ENCODE measurements around the gene MYO1E.

DNA sequence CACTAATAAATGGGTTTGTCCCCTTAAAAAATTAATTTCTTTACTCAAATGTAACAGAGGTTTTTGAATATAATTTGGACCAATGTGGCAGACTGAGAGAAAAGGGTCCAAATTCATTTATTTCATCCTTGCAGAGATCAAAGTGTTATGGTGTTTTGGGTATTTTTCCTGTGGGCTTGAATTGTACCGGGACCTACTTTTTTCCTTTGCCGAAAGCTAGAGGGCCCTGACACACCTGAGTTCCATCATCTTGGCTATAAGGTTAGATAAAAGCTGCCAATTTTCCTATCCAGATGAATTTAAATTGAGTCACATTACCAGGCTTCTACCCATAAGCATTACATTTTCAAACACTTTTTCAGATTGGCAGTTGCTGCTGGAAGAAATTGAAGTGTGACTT lies 266.8 kb downstream of the MYO1E start:
- TF ChIP-seq, protein P1, sequence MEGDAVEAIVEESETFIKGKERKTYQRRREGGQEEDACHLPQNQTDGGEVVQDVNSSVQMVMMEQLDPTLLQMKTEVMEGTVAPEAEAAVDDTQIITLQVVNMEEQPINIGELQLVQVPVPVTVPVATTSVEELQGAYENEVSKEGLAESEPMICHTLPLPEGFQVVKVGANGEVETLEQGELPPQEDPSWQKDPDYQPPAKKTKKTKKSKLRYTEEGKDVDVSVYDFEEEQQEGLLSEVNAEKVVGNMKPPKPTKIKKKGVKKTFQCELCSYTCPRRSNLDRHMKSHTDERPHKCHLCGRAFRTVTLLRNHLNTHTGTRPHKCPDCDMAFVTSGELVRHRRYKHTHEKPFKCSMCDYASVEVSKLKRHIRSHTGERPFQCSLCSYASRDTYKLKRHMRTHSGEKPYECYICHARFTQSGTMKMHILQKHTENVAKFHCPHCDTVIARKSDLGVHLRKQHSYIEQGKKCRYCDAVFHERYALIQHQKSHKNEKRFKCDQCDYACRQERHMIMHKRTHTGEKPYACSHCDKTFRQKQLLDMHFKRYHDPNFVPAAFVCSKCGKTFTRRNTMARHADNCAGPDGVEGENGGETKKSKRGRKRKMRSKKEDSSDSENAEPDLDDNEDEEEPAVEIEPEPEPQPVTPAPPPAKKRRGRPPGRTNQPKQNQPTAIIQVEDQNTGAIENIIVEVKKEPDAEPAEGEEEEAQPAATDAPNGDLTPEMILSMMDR (conservative IDR thresholded peaks at IDR 0.05; ENCODE audit: low read depth, low read length), result no peak
- no peak for TF ChIP-seq POLR2A (IDR thresholded peaks at IDR 0.05; ENCODE audit: low read depth, low read length)
- TF ChIP-seq RFX5 (IDR thresholded peaks at IDR 0.05; ENCODE audit: low read depth, low read length), result no peak
- TF ChIP-seq SMC3 (IDR thresholded peaks at IDR 0.05; ENCODE audit: low read depth, low read length), result no peak
- no peak for TF ChIP-seq BHLHE40 (IDR thresholded peaks at IDR 0.05; ENCODE audit: low read depth, low read length)
- TF ChIP-seq CHD1 (IDR thresholded peaks at IDR 0.05; ENCODE audit: low read depth, low read length), result no peak
- TF ChIP-seq, protein P2, sequence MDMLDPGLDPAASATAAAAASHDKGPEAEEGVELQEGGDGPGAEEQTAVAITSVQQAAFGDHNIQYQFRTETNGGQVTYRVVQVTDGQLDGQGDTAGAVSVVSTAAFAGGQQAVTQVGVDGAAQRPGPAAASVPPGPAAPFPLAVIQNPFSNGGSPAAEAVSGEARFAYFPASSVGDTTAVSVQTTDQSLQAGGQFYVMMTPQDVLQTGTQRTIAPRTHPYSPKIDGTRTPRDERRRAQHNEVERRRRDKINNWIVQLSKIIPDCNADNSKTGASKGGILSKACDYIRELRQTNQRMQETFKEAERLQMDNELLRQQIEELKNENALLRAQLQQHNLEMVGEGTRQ (IDR thresholded peaks at IDR 0.05; ENCODE audit: low read depth, low read length), result no peak
- no peak for TF ChIP-seq RCOR1 (IDR thresholded peaks at IDR 0.05; ENCODE audit: insufficient replicate concordance, low read length)
- TF ChIP-seq FOS (IDR thresholded peaks at IDR 0.05; ENCODE audit: low read depth, low read length), result no peak
- no peak for TF ChIP-seq MAFK (IDR thresholded peaks at IDR 0.05; ENCODE audit: low read depth, low read length)
- TF ChIP-seq, protein P3, sequence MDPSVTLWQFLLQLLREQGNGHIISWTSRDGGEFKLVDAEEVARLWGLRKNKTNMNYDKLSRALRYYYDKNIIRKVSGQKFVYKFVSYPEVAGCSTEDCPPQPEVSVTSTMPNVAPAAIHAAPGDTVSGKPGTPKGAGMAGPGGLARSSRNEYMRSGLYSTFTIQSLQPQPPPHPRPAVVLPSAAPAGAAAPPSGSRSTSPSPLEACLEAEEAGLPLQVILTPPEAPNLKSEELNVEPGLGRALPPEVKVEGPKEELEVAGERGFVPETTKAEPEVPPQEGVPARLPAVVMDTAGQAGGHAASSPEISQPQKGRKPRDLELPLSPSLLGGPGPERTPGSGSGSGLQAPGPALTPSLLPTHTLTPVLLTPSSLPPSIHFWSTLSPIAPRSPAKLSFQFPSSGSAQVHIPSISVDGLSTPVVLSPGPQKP (IDR thresholded peaks at IDR 0.05; ENCODE audit: borderline replicate concordance, low read depth, low read length), result no peak
- TF ChIP-seq MAZ (IDR thresholded peaks at IDR 0.05; ENCODE audit: borderline replicate concordance, low read depth, low read length), result no peak

All from IMR-90 (cell line).